K562 (cell line): ENCODE results near the gene LPGAT1. TPM values are rescaled to one million over a fixed set of nuclear protein-coding genes. Genes with fewer than 3 reads are reported as not detected.

ENCODE experiments used
- BDP1 ChIP-seq: IDR thresholded peaks from 3 replicates; pipeline ENCODE4 v1.6.1; 2011; ENCODE audit not compliant: insufficient read length, insufficient read depth
- COPS2 ChIP-seq: fragments of 450-650 bp; conservative IDR thresholded peaks from 2 replicates; pipeline ENCODE4 v1.6.1; 2016; ENCODE audit warnings: mild to moderate bottlenecking, moderate library complexity
- CSDE1 ChIP-seq, 2 experiments: fragments of 450-650 bp; IDR thresholded peaks; 2 replicates each; pipeline ENCODE4 v1.6.1; 2016; ENCODE audit warnings: mild to moderate bottlenecking in 1 of 2
- EP300 ChIP-seq: IDR thresholded peaks from 2 replicates; pipeline ENCODE4 v1.6.1; 2012; ENCODE audit warnings: low read length, improper control_type of control experiment
- HMG20B ChIP-seq: fragments of 250-450 bp; sonication (Bioruptor Pico); IDR thresholded peaks from 2 replicates; pipeline ENCODE4 v1.5.0; 2021; ENCODE audit warnings: mild to moderate bottlenecking
- MEF2A ChIP-seq: IDR thresholded peaks from 2 replicates; pipeline ENCODE4 v1.6.1; 2011; ENCODE audit warnings: low read depth, mild to moderate bottlenecking, low read length, moderate library complexity; ENCODE audit not compliant: control insufficient read depth
- PHF20 ChIP-seq: fragments of 450-650 bp; IDR thresholded peaks from 2 replicates; pipeline ENCODE4 v1.6.1; 2018; ENCODE audit not compliant: partially characterized antibody
- ZKSCAN1 ChIP-seq: fragments of 150-350 bp; IDR thresholded peaks from 2 replicates; pipeline ENCODE4 v1.6.1; 2016; ENCODE audit warnings: low read depth, low read length
- ZNF232 ChIP-seq: sonication (generic); formaldehyde crosslinking; IDR thresholded peaks from 2 replicates; pipeline ENCODE4 v1.8.0; 2022; ENCODE audit warnings: mild to moderate bottlenecking, missing genetic modification reagents
- polyA plus RNA-seq, 8 experiments: library from polyadenylated mRNA; depleted of rRNA in 4 of 8; stranded (reverse) in 5 of 8; unstranded in 3 of 8; fragments of >200 nt; fragmentation: Nextera tagmentation in 2 of 8; fragmentation: Illumina TruSeq in 1 of 8; extraction: Ambion mirVana in 2 of 8; extraction: Trizol in 1 of 8; gene quantifications; 2 replicates each; pipeline versions ENCODE4 v1.2.1 to v1.2.3, GENCODE V29; 2011 to 2014; ENCODE audit warnings: inconsistent platforms in 1 of 8, missing spikeins in 1 of 8
- total RNA-seq, 7 experiments: library from RNA; depleted of rRNA in 6 of 7; stranded (reverse); fragments of >200 nt in 6 of 7; fragmentation: Illumina TruSeq in 2 of 7; extraction: Trizol in 2 of 7; gene quantifications; 2 replicates each; pipeline versions ENCODE4 v1.2.1 to v1.2.3, GENCODE V29; 2011 to 2021; ENCODE audit warnings: low replicate concordance in 1 of 7
- TF ChIP-seq, protein P1 (sequence below): fragments of 250-450 bp; sonication (Bioruptor Pico); IDR thresholded peaks from 2 replicates; pipeline ENCODE4 v1.4.0; 2020
- TF ChIP-seq, protein P2 (sequence below): fragments of 450-650 bp; IDR thresholded peaks from 2 replicates; pipeline ENCODE4 v1.6.1; 2018; ENCODE audit not compliant: partially characterized antibody
- TF ChIP-seq, protein P3 (sequence below): fragments of 250-450 bp; sonication (Bioruptor Pico); IDR thresholded peaks from 2 replicates; pipeline ENCODE4 v1.5.1; 2021; ENCODE audit warnings: mild to moderate bottlenecking
- TF ChIP-seq, protein P4 (sequence below): IDR thresholded peaks from 2 replicates; pipeline ENCODE4 v1.6.1; 2014; ENCODE audit warnings: antibody characterized with exemption
- TF ChIP-seq, protein P5 (sequence below): fragments of 450-650 bp; IDR thresholded peaks from 2 replicates; pipeline ENCODE4 v1.6.1; 2016; ENCODE audit warnings: missing biosample characterization, missing genetic modification characterization

Gene LPGAT1
- total and polyA plus RNA-seq, 9 of the 15 experiments (the other 6 are each of a cell fraction or from before 2014, with no cell fraction given): 5.7 to 31.4 (median 16.3) TPM

DNA sequence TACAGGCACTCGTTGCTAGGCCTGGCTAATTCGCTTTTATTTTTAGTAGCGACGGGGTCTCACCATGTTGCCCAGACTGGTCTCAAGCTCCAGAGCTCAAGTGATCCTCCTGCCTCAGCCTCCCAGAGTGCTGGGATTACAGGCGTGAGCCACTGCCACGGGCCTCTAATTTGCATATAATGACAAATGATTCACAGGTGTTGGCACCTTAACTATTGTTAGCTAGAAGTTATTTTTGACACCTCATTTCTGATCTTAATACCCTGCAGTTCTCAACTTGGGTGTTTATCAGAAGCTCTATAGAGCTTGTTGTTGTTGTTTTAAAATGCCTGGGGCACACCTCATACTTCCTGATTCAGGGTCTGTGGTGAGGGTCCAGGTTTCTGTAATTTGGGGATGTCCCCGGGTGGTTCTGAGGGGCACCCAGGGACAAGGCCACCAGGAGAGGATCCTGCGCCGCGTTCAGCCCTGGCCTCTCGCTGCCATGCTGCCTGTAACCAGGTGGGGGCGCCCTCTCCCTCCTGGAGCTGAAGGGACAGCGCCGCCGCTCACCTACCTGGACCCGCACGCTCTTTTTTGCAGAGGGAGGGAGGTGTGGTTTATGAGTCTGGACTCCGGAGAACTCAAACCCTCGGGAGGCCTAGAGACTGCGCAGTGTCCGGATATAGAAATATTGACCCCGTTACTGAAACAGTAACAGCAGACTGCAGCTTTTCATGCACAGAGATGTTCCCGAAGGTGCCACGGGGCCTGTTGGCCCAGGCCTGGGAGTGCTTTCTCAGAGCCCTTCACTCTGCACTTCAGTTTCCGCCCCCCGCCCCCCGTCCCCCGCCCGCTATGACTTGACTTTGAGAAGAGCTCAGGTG, 132.2 kb downstream of the LPGAT1 start (continued):
- TF ChIP-seq, protein P1, sequence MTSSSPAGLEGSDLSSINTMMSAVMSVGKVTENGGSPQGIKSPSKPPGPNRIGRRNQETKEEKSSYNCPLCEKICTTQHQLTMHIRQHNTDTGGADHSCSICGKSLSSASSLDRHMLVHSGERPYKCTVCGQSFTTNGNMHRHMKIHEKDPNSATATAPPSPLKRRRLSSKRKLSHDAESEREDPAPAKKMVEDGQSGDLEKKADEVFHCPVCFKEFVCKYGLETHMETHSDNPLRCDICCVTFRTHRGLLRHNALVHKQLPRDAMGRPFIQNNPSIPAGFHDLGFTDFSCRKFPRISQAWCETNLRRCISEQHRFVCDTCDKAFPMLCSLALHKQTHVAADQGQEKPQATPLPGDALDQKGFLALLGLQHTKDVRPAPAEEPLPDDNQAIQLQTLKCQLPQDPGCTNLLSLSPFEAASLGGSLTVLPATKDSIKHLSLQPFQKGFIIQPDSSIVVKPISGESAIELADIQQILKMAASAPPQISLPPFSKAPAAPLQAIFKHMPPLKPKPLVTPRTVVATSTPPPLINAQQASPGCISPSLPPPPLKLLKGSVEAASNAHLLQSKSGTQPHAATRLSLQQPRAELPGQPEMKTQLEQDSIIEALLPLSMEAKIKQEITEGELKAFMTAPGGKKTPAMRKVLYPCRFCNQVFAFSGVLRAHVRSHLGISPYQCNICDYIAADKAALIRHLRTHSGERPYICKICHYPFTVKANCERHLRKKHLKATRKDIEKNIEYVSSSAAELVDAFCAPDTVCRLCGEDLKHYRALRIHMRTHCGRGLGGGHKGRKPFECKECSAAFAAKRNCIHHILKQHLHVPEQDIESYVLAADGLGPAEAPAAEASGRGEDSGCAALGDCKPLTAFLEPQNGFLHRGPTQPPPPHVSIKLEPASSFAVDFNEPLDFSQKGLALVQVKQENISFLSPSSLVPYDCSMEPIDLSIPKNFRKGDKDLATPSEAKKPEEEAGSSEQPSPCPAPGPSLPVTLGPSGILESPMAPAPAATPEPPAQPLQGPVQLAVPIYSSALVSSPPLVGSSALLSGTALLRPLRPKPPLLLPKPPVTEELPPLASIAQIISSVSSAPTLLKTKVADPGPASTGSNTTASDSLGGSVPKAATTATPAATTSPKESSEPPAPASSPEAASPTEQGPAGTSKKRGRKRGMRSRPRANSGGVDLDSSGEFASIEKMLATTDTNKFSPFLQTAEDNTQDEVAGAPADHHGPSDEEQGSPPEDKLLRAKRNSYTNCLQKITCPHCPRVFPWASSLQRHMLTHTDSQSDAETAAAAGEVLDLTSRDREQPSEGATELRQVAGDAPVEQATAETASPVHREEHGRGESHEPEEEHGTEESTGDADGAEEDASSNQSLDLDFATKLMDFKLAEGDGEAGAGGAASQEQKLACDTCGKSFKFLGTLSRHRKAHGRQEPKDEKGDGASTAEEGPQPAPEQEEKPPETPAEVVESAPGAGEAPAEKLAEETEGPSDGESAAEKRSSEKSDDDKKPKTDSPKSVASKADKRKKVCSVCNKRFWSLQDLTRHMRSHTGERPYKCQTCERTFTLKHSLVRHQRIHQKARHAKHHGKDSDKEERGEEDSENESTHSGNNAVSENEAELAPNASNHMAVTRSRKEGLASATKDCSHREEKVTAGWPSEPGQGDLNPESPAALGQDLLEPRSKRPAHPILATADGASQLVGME (CRISPR knock-in tag): peak; percentile 66; the same call in 1 of the 2 replicates
- TF ChIP-seq ZKSCAN1 (no peak), PHF20 (no peak), MEF2A (no peak), EP300 (peak; percentile 31; the same call in 1 of the 2 replicates), HMG20B (CRISPR knock-in tag) (no peak), ZNF232 (CRISPR knock-in tag) (no peak), COPS2 (no peak), CSDE1 (IDR thresholded peaks at IDR 0.05) (no peak), BDP1 (no peak)
- TF ChIP-seq, protein P2, sequence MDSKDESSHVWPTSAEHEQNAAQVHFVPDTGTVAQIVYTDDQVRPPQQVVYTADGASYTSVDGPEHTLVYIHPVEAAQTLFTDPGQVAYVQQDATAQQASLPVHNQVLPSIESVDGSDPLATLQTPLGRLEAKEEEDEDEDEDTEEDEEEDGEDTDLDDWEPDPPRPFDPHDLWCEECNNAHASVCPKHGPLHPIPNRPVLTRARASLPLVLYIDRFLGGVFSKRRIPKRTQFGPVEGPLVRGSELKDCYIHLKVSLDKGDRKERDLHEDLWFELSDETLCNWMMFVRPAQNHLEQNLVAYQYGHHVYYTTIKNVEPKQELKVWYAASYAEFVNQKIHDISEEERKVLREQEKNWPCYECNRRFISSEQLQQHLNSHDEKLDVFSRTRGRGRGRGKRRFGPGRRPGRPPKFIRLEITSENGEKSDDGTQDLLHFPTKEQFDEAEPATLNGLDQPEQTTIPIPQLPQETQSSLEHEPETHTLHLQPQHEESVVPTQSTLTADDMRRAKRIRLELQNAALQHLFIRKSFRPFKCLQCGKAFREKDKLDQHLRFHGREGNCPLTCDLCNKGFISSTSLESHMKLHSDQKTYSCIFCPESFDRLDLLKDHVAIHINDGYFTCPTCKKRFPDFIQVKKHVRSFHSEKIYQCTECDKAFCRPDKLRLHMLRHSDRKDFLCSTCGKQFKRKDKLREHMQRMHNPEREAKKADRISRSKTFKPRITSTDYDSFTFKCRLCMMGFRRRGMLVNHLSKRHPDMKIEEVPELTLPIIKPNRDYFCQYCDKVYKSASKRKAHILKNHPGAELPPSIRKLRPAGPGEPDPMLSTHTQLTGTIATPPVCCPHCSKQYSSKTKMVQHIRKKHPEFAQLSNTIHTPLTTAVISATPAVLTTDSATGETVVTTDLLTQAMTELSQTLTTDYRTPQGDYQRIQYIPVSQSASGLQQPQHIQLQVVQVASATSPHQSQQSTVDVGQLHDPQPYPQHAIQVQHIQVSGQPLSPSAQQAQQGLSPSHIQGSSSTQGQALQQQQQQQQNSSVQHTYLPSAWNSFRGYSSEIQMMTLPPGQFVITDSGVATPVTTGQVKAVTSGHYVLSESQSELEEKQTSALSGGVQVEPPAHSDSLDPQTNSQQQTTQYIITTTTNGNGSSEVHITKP: no peak
- TF ChIP-seq, protein P3, sequence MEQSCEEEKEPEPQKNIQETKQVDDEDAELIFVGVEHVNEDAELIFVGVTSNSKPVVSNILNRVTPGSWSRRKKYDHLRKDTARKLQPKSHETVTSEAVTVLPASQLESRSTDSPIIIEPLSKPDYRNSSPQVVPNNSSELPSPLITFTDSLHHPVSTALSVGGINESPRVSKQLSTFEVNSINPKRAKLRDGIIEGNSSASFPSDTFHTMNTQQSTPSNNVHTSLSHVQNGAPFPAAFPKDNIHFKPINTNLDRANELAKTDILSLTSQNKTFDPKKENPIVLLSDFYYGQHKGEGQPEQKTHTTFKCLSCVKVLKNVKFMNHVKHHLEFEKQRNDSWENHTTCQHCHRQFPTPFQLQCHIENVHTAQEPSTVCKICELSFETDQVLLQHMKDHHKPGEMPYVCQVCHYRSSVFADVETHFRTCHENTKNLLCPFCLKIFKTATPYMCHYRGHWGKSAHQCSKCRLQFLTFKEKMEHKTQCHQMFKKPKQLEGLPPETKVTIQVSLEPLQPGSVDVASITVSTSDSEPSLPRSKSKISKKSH (CRISPR knock-in tag): no peak
- TF ChIP-seq, protein P4, sequence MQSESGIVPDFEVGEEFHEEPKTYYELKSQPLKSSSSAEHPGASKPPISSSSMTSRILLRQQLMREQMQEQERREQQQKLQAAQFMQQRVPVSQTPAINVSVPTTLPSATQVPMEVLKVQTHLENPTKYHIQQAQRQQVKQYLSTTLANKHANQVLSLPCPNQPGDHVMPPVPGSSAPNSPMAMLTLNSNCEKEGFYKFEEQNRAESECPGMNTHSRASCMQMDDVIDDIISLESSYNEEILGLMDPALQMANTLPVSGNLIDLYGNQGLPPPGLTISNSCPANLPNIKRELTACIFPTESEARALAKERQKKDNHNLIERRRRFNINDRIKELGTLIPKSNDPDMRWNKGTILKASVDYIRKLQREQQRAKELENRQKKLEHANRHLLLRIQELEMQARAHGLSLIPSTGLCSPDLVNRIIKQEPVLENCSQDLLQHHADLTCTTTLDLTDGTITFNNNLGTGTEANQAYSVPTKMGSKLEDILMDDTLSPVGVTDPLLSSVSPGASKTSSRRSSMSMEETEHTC: no peak
- TF ChIP-seq, protein P5, sequence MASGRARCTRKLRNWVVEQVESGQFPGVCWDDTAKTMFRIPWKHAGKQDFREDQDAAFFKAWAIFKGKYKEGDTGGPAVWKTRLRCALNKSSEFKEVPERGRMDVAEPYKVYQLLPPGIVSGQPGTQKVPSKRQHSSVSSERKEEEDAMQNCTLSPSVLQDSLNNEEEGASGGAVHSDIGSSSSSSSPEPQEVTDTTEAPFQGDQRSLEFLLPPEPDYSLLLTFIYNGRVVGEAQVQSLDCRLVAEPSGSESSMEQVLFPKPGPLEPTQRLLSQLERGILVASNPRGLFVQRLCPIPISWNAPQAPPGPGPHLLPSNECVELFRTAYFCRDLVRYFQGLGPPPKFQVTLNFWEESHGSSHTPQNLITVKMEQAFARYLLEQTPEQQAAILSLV (tag): no peak
